Epithelial cell of proximal tubule (primary cell): Measurements from ENCODE around the gene PPP2R2C. TPM values are rescaled to one million over a fixed set of nuclear protein-coding genes. Genes with fewer than 3 reads are reported as not detected.
A peak's percentile ranks its signal among the peaks of the same experiment; 100 is the strongest.

ENCODE experiments used
- DNase-seq: peaks from one replicate; pipeline ENCODE4 v3.0.0-alpha.2; 2011; ENCODE audit warnings: low read depth
- H3K4me3 ChIP-seq: 2 replicates; pipeline ENCODE4 v1.5.1; 2011; ENCODE audit warnings: low read depth, mild to moderate bottlenecking, low read length
- total RNA-seq: library from RNA; depleted of rRNA; stranded (reverse); fragments of >200 nt; gene quantifications from 2 replicates; pipeline ENCODE4 v1.2.3, GENCODE V29; 2015
- TF ChIP-seq, protein P1 (sequence below): conservative IDR thresholded peaks from 2 replicates; pipeline ENCODE4 v1.5.1; 2012; ENCODE audit warnings: low read depth, mild to moderate bottlenecking, low read length

PPP2R2C gene
- total RNA-seq, 1 donor from 2014 or later = not detected

DNA sequence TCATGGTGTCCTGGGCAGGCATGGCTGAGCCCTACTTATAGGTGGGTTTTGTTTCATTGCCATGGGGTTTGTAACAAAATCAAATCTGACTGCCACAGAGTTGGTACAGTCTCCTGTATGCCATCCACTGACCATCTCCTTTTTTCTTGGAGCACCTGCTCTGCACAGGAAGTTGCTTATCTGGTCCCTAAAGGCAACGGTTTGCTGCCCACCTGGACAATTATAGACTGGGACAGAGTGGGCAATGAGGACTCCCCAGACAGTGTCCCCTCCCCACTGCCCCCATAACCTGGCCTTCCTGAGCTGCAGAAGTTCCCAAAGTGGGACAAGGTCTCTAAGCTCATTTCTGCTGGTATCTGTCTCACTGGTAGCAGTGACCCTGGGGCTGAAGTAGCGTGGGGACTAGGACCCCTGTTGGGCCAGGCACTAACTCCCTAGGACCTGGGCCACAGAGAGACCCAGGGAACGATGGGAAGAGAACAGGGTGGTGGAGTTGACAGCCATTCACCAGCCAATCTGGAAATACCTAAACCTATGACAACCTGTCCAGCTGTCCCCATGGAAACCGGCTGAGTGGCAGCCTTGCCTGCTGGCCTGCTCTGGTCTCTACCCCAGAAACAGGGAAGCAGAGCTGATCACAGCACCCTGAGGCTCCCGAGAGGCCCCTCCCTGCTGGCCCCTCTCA, 138.1 kb downstream of the PPP2R2C start:
- no peak overlapping the region for H3K4me3 ChIP-seq
- DNase-seq = no peak
- TF ChIP-seq, protein P1, sequence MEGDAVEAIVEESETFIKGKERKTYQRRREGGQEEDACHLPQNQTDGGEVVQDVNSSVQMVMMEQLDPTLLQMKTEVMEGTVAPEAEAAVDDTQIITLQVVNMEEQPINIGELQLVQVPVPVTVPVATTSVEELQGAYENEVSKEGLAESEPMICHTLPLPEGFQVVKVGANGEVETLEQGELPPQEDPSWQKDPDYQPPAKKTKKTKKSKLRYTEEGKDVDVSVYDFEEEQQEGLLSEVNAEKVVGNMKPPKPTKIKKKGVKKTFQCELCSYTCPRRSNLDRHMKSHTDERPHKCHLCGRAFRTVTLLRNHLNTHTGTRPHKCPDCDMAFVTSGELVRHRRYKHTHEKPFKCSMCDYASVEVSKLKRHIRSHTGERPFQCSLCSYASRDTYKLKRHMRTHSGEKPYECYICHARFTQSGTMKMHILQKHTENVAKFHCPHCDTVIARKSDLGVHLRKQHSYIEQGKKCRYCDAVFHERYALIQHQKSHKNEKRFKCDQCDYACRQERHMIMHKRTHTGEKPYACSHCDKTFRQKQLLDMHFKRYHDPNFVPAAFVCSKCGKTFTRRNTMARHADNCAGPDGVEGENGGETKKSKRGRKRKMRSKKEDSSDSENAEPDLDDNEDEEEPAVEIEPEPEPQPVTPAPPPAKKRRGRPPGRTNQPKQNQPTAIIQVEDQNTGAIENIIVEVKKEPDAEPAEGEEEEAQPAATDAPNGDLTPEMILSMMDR = no peak

DNA sequence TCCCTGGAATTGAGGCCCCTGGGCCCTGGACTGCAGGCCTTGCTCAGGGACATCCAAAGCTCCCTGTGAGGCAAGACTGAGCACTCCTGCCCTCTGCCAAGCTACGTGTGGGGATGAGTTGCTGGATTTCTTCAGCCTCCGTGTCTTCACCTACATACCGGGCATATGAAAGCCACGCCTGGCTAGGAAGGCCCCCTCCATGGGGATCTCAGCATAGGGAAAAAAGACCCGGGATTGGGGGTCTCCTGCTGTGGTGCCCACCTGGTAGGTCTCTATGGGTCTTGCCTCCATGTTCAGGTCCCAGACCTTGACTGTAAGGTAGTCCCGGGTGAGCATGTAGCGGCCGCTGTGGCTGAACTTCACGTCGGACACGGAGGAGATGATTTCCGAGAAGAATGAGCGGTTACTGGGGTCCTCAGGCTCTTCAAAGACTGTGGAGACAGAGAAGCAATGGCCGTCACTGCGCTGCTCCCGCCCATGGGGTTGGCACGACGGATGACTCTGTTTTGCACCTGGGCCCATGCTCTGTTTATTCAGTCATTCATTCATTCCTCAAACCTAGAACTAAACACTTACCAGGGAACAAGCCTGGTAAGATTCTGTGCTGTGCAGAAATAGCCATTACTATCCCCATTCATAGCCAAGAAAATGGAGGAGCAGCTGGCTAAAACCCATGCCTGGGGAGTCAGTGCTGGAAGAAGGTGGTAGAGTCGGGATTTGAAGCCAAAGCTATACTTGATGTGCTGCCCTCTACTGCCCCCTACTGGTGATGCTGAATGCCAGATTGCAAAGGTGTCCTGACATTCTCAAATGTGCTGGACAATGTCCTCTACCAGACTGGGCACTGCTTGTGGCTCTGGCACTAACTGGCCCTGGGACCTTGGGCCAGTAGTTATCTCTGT, 138.9 kb downstream of the PPP2R2C start:
- no peak overlapping the region for H3K4me3 ChIP-seq
- DNase-seq = no peak
- TF ChIP-seq, protein P1 = peak; percentile 65

DNA sequence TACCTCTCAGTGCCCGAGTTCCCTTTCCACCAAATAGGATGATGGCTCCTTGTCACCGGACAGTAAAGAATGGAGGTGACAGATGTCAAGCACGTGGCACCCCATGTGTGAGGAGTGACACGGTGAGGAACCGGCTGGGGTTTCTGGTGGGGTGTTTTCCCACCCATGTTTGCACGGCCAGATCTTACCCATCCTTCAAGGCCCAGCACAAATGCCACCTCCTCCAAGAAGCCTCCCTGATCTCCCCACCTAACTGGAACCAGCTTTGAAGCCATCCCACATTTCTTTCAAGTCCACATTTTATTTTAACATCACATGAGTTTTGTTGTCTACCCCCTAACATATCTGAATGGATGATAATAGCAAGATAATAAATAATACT, 139.8 kb downstream of the PPP2R2C start:
- H3K4me3 ChIP-seq = no peak overlapping the region
- DNase-seq = no peak
- TF ChIP-seq, protein P1 = no peak

DNA sequence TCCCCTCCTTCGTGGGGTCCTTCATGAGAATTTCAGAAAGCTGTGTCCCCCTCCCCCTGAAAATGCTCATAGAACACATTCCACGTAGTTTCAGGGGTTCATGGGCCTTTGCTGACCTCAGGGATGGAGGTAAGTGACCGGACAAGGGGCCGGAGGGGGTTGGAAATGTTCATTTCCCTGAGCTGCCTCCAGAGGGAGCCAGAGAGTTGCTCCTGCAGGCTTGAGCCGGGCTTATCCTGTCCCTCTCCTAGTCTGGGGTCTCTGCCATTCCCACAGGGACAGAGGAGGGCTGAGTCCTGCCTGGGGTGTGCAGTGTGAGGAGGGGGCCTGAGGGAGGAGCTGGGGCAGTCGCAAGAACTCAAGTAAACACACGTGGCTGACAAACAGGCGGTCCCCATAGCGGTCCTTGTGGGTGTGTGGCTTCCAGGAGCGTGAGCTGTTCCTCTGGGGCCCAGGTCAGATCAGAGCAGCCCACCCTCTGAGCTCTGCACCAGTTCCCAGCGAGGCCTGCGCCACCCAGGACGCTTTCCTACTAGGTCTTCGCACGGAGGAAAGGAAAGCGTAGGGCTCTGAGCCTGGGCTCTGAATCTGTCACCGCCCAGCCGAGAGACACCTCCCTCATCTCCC, 140.3 kb downstream of the PPP2R2C start:
- TF ChIP-seq, protein P1 = peak; percentile 85
- no peak overlapping the region for H3K4me3 ChIP-seq
- DNase-seq = no peak

DNA sequence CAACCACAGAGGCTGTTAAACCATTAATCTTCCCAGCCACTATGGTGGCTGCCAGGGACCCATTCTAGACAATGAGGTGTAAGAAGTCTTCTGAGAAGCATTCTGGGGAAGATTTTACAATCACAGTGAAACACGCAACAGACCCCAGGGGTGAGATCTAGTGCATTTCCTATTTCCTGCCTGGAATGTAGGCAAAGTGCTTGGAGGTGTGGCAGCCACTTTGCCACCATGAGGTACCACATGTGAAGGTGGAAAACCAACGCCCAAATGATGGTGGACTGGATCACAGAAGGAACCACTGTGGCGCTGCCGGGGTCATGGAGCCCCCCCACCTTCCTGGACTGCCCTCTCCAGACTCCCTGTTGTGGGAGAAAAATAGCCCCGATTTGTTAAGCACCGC, 140.9 kb downstream of the PPP2R2C start:
- no peak for DNase-seq
- TF ChIP-seq, protein P1 = no peak

DNA sequence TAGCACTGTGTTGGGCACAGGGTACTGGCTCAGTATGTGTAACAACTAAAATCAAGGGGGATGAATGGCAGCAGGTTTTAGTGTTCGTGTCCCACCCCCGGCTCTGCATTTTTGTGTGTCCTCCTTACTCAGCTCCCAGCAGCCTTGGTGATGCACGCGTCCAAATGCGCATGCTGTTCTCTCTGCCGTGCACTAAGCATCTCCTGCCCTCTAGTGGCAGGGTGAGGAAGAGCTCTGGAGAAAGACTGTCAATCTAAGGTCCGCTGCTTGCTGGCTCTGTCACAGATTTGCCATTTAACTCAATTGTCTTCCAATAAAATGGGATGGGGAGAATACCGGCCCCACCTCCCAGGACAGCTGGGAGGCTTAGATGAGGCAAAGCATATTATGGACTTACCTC, 141.4 kb downstream of the PPP2R2C start:
- no peak overlapping the region for H3K4me3 ChIP-seq
- TF ChIP-seq, protein P1 = peak; percentile 75
- DNase-seq = no peak

More for the DNA sequence above, 140.9 kb downstream of the PPP2R2C start:
- H3K4me3 ChIP-seq = no peak overlapping the region
